Endothelial cell of umbilical vein (primary cell): ENCODE measurements around the gene CYBC1. TPM values are rescaled to one million over a fixed set of nuclear protein-coding genes. Genes with fewer than 3 reads are reported as not detected.

Experiments
- BruUV-seq: library from RNA; stranded (reverse); fragments of 400-500 nt; replicated peaks from 2 replicates; lab custom pipeline; 2021; lab: Mats Ljungman, UMichigan
- CTCF ChIA-PET: fragments of 300-600, 350-600 bp; sonication (Branson Sonifier 250); formaldehyde crosslinking; loops from one replicate; lab custom pipeline; 2021; ENCODE audit warnings: antibody characterized with exemption, inconsistent platforms; lab: Charles Lee
- POLR2A ChIA-PET: fragments of 300-600, 350-600 bp; sonication (Branson Sonifier 250); formaldehyde crosslinking; loops from one replicate; lab custom pipeline; 2021; ENCODE audit warnings: antibody characterized with exemption, inconsistent platforms; lab: Charles Lee
- DNase-seq: peaks from one replicate; pipeline ENCODE4 v3.0.0-alpha.2; 2011; ENCODE audit warnings: low read depth, low spot score
- FAIRE-seq: peaks from 2 replicates; lab custom pipeline; 2011; peaks lifted over from hg19 to GRCh38; lab: Jason Lieb, UNC
- H2AFZ ChIP-seq: 2 replicates; pipeline ENCODE4 v1.6.0; 2012; ENCODE audit warnings: low read depth, low read length, control low read depth, inconsistent platforms
- H3K27ac ChIP-seq: 2 replicates; pipeline ENCODE4 v1.5.1; 2011; ENCODE audit warnings: low read depth, mild to moderate bottlenecking, control low read depth, low read length, moderate library complexity; ENCODE audit not compliant: insufficient read depth
- H3K27me3 ChIP-seq, 2 experiments: 2 replicates each; pipeline versions ENCODE4 v1.6.0 to v1.6.1; 2011; ENCODE audit warnings: low read length in 2 of 2, mixed read lengths in 1 of 2; ENCODE audit not compliant: control insufficient read depth in 2 of 2, insufficient read depth in 2 of 2
- H3K36me3 ChIP-seq, 2 experiments: 2 replicates in 1 of 2; 3 replicates in 1 of 2; pipeline ENCODE4 v1.5.1; 2011; ENCODE audit warnings: low read length in 2 of 2, mild to moderate bottlenecking in 1 of 2, moderate library complexity in 1 of 2; ENCODE audit not compliant: control insufficient read depth in 2 of 2, insufficient read depth in 2 of 2; ENCODE audit errors: extremely low read depth in 1 of 2
- H3K4me1 ChIP-seq: 3 replicates; pipeline ENCODE4 v1.5.1; 2011; ENCODE audit warnings: mild to moderate bottlenecking, low read length; ENCODE audit not compliant: control insufficient read depth, insufficient read depth; ENCODE audit errors: extremely low read depth
- H3K4me2 ChIP-seq: 2 replicates; pipeline ENCODE4 v1.6.1; 2011; ENCODE audit warnings: low read length, control low read depth, mixed read lengths; ENCODE audit not compliant: insufficient read depth
- H3K4me3 ChIP-seq, 3 experiments: fragments of 200-600 bp in 1 of 3; sonication (generic), shearing (Covaris generic) in 1 of 3; replicated peaks in 1 of 3; 2 replicates each; pipeline ENCODE4 v1.5.1; 2011 to 2016; ENCODE audit warnings: control low read depth in 3 of 3, low read length in 3 of 3, mild to moderate bottlenecking in 2 of 3, inconsistent platforms in 1 of 3, low read depth in 1 of 3, moderate library complexity in 1 of 3; ENCODE audit not compliant: insufficient read depth in 1 of 3
- H3K79me2 ChIP-seq: 2 replicates; pipeline ENCODE4 v1.6.0; 2012; ENCODE audit warnings: low read length, inconsistent platforms; ENCODE audit not compliant: control insufficient read depth, insufficient read depth
- H3K9ac ChIP-seq: replicated peaks from 2 replicates; pipeline ENCODE3; 2011; ENCODE audit warnings: low read length, control low read depth; ENCODE audit not compliant: insufficient read depth; ENCODE audit errors: extremely low read depth
- H3K9me1 ChIP-seq: replicated peaks from 3 replicates; pipeline ENCODE4 v1.6.0; 2011; ENCODE audit warnings: mild to moderate bottlenecking, low read length; ENCODE audit not compliant: control insufficient read depth, insufficient read depth; ENCODE audit errors: extremely low read depth
- H3K9me3 ChIP-seq: replicated peaks from 2 replicates; pipeline ENCODE4 v1.5.1; 2012; ENCODE audit warnings: low read length, inconsistent platforms; ENCODE audit not compliant: control insufficient read depth, insufficient read depth
- H4K20me1 ChIP-seq: replicated peaks from 2 replicates; pipeline ENCODE3; 2011; ENCODE audit warnings: mild to moderate bottlenecking, low read length; ENCODE audit not compliant: control insufficient read depth, insufficient read depth; ENCODE audit errors: extremely low read depth
- EZH2 ChIP-seq: IDR thresholded peaks from 2 replicates; pipeline ENCODE4 v1.6.1; 2012; ENCODE audit warnings: borderline replicate concordance, low read depth, mild to moderate bottlenecking, moderate library complexity, low read length, inconsistent platforms; ENCODE audit not compliant: severe bottlenecking
- GATA2 ChIP-seq: IDR thresholded peaks from 2 replicates; pipeline ENCODE4 v1.7.0; 2011; ENCODE audit warnings: low read depth, mild to moderate bottlenecking, moderate library complexity, mixed read lengths, low read length; ENCODE audit not compliant: insufficient read length, insufficient read depth
- JUN ChIP-seq: IDR thresholded peaks from 2 replicates; pipeline ENCODE4 v1.6.1; 2011; ENCODE audit warnings: borderline replicate concordance, low read depth; ENCODE audit not compliant: insufficient read length, insufficient read depth
- MYC ChIP-seq: IDR thresholded peaks from one replicate; pipeline ENCODE4 v1.6.1; 2011; ENCODE audit warnings: mild to moderate bottlenecking, low read depth, low read length
- POLR2A ChIP-seq: IDR thresholded peaks from 2 replicates; pipeline ENCODE4 v1.6.1; 2012; ENCODE audit warnings: low read depth, mild to moderate bottlenecking, control low read depth, low read length
- POLR2AphosphoS5 ChIP-seq: IDR thresholded peaks from 2 replicates; pipeline ENCODE4 v1.6.1; 2012; ENCODE audit warnings: low read depth, mild to moderate bottlenecking, control low read depth, low read length, moderate library complexity; ENCODE audit not compliant: insufficient read depth
- dilution Hi-C: fragments of 300-500 bp; cut with MboI; formaldehyde crosslinking; loops from one replicate; pipeline ENCODE4 v1.15.0; 2019; ENCODE audit warnings: low sequenced_read_pairs; ENCODE audit not compliant: extremely low pct_ligation_motif_present
- intact Hi-C: fragments of 100-400 bp; cut with micrococcal nuclease; formaldehyde crosslinking; loops from one replicate; pipeline ENCODE4 v1.10.0; 2022
- polyA plus RNA-seq, 4 experiments: library from polyadenylated mRNA; depleted of rRNA in 3 of 4; stranded (reverse) in 3 of 4; unstranded in 1 of 4; fragments of >200 nt; gene quantifications; 2 replicates each; pipeline versions ENCODE4 v1.2.1 to v1.2.3, GENCODE V29; 2011 to 2012; ENCODE audit warnings: missing spikeins in 1 of 4
- total RNA-seq: library from RNA; stranded (reverse); gene quantifications from 2 replicates; pipeline ENCODE4 v1.2.3, GENCODE V29; 2021
- TF ChIP-seq, protein P1 (sequence below), 2 donors: IDR thresholded peaks; 1 replicate in 1 of 2; 2 replicates in 1 of 2; pipeline ENCODE4 v1.5.1; 2011; ENCODE audit warnings: low read length in 2 of 2, mild to moderate bottlenecking in 2 of 2, moderate library complexity in 2 of 2, control low read depth in 1 of 2, inconsistent platforms in 1 of 2, low read depth in 1 of 2; ENCODE audit not compliant: insufficient read depth in 1 of 2; ENCODE audit errors: extremely low read depth in 1 of 2
- TF ChIP-seq, protein P2 (sequence below): IDR thresholded peaks from 2 replicates; pipeline ENCODE4 v1.6.1; 2011; ENCODE audit not compliant: insufficient read depth, insufficient read length

The CYBC1 gene
- total and polyA plus RNA-seq, 2 donors (not counting 3 experiments of a cell fraction or from before 2014, with no cell fraction given) = 71.8 to 81.5 TPM

DNA sequence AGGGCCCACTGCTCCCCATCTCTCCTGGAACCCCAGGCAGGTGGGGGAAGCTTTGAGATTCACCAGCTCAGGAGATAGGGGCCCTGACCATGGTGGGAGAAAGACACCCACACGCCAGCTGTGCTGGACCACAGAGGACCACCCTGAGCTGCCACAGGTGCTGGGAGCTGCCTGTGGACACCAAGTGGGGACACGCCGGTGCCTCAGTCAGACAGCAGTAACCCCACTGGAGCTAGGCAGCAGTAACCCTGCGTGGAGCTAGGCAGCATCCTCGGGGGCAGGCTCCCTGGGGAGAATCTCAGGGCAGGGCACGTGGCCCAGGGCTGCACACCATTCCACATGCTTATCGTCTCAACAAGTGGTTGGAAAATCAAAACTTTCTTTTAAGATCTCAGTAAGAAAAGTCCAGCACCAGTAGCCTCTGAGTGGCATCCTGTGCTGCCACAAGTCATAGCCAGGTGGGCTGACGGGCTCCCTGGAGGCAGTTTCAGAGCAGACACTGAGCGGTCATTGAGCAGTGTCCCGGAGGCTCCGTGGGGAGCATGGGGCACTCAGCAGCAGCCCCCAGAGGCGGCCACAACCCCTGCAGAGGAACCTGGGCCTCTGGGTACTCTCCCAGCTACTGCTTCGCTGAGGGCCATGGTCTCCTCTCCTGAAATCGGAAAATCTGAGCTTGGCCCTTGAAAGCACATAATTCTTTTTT is 40.4 kb downstream of the CYBC1 start:
- intact Hi-C loops (loop anchor here (10.0 kb wide), 2 partner anchors 165 to 375 kb away; partner anchors contain the start of genes DCXR and RAC3), dilution Hi-C loops (no loop called here)
- no peaks in the 10 kb centered on the region for H3K27me3 ChIP-seq
- TF ChIP-seq POLR2A = no peak
- no peak for TF ChIP-seq JUN
- no peak for TF ChIP-seq POLR2AphosphoS5
- TF ChIP-seq, protein P1, sequence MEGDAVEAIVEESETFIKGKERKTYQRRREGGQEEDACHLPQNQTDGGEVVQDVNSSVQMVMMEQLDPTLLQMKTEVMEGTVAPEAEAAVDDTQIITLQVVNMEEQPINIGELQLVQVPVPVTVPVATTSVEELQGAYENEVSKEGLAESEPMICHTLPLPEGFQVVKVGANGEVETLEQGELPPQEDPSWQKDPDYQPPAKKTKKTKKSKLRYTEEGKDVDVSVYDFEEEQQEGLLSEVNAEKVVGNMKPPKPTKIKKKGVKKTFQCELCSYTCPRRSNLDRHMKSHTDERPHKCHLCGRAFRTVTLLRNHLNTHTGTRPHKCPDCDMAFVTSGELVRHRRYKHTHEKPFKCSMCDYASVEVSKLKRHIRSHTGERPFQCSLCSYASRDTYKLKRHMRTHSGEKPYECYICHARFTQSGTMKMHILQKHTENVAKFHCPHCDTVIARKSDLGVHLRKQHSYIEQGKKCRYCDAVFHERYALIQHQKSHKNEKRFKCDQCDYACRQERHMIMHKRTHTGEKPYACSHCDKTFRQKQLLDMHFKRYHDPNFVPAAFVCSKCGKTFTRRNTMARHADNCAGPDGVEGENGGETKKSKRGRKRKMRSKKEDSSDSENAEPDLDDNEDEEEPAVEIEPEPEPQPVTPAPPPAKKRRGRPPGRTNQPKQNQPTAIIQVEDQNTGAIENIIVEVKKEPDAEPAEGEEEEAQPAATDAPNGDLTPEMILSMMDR (IDR thresholded peaks at IDR 0.05; ENCODE audit: extremely low read depth in 1 of 2, insufficient read depth in 1 of 2, low read depth in 1 of 2, low read length in 2 of 2) = no peak
- TF ChIP-seq MYC = no peak
- TF ChIP-seq EZH2 = no peak
- TF ChIP-seq GATA2 = no peak
- TF ChIP-seq, protein P2, sequence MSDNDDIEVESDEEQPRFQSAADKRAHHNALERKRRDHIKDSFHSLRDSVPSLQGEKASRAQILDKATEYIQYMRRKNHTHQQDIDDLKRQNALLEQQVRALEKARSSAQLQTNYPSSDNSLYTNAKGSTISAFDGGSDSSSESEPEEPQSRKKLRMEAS = no peak
- no peaks in the 10 kb centered on the region for H3K36me3 ChIP-seq
- no peak overlapping the region for H3K27ac ChIP-seq
- H3K9ac ChIP-seq = no peak overlapping the region
- H3K79me2 ChIP-seq = no peaks in the 10 kb centered on the region
- no peak for DNase-seq
- no peak for FAIRE-seq
- H3K9me1 ChIP-seq = no peaks in the 10 kb centered on the region
- no peaks in the 10 kb centered on the region for H4K20me1 ChIP-seq
- H3K4me3 ChIP-seq = no peak overlapping the region
- ChIA-PET POLR2A (no interaction called here), CTCF (interaction anchor here (1.1 to 1.2 kb wide), 2 partner anchors 8 to 14 kb away, joined by 4 to 6 read pairs; no protein-coding TSS in a partner anchor)
- no TSS peak for BruUV-seq
- no peak overlapping the region for H2AFZ ChIP-seq
- no peaks in the 10 kb centered on the region for H3K4me1 ChIP-seq
- H3K9me3 ChIP-seq = no peaks in the 10 kb centered on the region
- H3K4me2 ChIP-seq = no peak overlapping the region
